GM12891 (cell line): Measurements from ENCODE around the gene CDH22.

Experiments
- PAX5 ChIP-seq: IDR thresholded peaks from 2 replicates; pipeline ENCODE4 v1.6.1; 2011; ENCODE audit warnings: low read length, moderate library complexity, mild to moderate bottlenecking; ENCODE audit not compliant: insufficient read depth, severe bottlenecking
- POLR2A ChIP-seq: IDR thresholded peaks from 2 replicates; pipeline ENCODE4 v1.6.1; 2011; ENCODE audit warnings: low read depth, low read length, control low read depth
- POLR2AphosphoS5 ChIP-seq: IDR thresholded peaks from 2 replicates; pipeline ENCODE4 v1.6.1; 2011; ENCODE audit warnings: low read depth, low read length, control low read depth
- POU2F2 ChIP-seq: IDR thresholded peaks from 2 replicates; pipeline ENCODE4 v1.6.1; 2011; ENCODE audit warnings: low read depth, mild to moderate bottlenecking, control low read depth, low read length, moderate library complexity
- TAF1 ChIP-seq: IDR thresholded peaks from 2 replicates; pipeline ENCODE4 v1.6.1; 2011; ENCODE audit warnings: low read depth, low read length, control low read depth

- TF ChIP-seq PAX5, result no peak
- no peak for TF ChIP-seq POU2F2
- TF ChIP-seq POLR2A, result no peak
- TF ChIP-seq POLR2AphosphoS5, result no peak
- TF ChIP-seq TAF1, result no peak
Observed at GRCh38 chr20:46322641-46323040, 14.3 kb upstream of the CDH22 start.
